Measurements from ENCODE around the gene MAN1A2.

DNA sequence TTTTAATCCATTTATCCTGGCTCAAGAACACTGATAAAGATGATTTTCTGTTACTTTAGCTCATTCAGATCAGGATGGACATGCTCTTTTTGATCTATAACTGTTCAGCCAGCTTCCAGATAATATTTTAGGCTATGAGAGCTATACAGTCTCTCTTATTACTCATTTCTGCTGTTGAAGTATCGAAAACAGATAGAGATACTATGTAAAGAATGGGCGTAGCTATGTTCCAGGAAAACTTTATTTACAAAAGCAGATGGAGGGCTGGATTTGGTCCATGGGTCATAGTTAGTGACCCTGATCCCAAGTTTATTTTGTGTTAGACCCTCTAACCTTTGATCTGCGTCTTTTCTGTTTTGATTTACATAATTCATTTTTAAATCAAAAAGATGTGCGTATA lies 159.8 kb downstream of the MAN1A2 start:
- TF ChIP-seq EZH2 (IDR thresholded peaks at IDR 0.05; ENCODE audit: insufficient read depth, poor library complexity, severe bottlenecking), result no peak
- TF ChIP-seq EZH2phosphoT487 (IDR thresholded peaks at IDR 0.05; ENCODE audit: insufficient read depth, low read depth), result no peak
